Breast epithelium (tissue), 4 donors: ENCODE data around the gene RTTN. TPM values are rescaled to one million over a fixed set of nuclear protein-coding genes. Genes with fewer than 3 reads are reported as not detected.

Source experiments
- DNase-seq, 2 donors: peaks; one replicate each; pipeline ENCODE4 v3.0.0-alpha.2; 2019; ENCODE audit warnings: low spot score in 2 of 2
- H3K27ac ChIP-seq, 2 donors: fragments of 200-600 bp; sonication (generic) in 1 of 2; one replicate each; pipeline ENCODE4 v1.5.1; 2016 to 2019; ENCODE audit warnings: mild to moderate bottlenecking in 1 of 2
- H3K27me3 ChIP-seq, 2 donors: fragments of 200-600 bp; sonication (generic) in 1 of 2; one replicate each; pipeline versions ENCODE4 v1.5.1 to v1.6.0; 2017 to 2019; ENCODE audit warnings: control low read depth in 1 of 2, mild to moderate bottlenecking in 1 of 2
- H3K36me3 ChIP-seq: fragments of 200-600 bp; one replicate; pipeline ENCODE4 v1.5.1; 2019
- H3K4me1 ChIP-seq, 2 donors: fragments of 200-600 bp; sonication (generic); one replicate each; pipeline ENCODE4 v1.5.1; 2016 to 2019; ENCODE audit warnings: control low read depth in 1 of 2
- H3K4me3 ChIP-seq, 3 donors: fragments of 200-600 bp; sonication (generic); 1 replicate in 2 of 3; 2 replicates in 1 of 3; pipeline ENCODE4 v1.5.1; 2016 to 2019; ENCODE audit warnings: mild to moderate bottlenecking in 3 of 3, moderate library complexity in 2 of 3
- H3K9me3 ChIP-seq, 2 donors: fragments of 200-600 bp; sonication (generic) in 1 of 2; one replicate each; pipeline ENCODE4 v1.5.1; 2016 to 2019; ENCODE audit warnings: control low read depth in 1 of 2
- CTCF ChIP-seq, 3 donors: fragments of 450-650 bp; IDR thresholded peaks; one replicate each; pipeline ENCODE4 v1.5.1; 2016 to 2017; ENCODE audit warnings: antibody characterized with exemption in 3 of 3, mild to moderate bottlenecking in 3 of 3, moderate library complexity in 3 of 3
- POLR2A ChIP-seq: fragments of 450-650 bp; IDR thresholded peaks from one replicate; pipeline ENCODE4 v1.6.1; 2016; ENCODE audit warnings: antibody characterized with exemption, mild to moderate bottlenecking, moderate library complexity
- POLR2AphosphoS5 ChIP-seq, 3 donors: sonication (generic); formaldehyde crosslinking; IDR thresholded peaks; one replicate each; pipeline ENCODE4 v1.6.1; 2017; ENCODE audit warnings: antibody characterized with exemption in 3 of 3
- intact Hi-C: fragments of 100-400 bp; cut with DNase I; formaldehyde crosslinking; loops from one replicate; pipeline ENCODE4 v1.15.1; 2023; ENCODE audit warnings: low total_unique reads
- total RNA-seq, 3 donors: library from RNA; depleted of rRNA; stranded (reverse); fragments of >200 nt; gene quantifications; one replicate each; pipeline ENCODE4 v1.1.0, GENCODE V29; 2016

RTTN gene
- total RNA-seq, 3 donors from 2014 or later = 14.7 to 35.0 (median 29.8) TPM

- no peaks in the 10 kb centered on the region for H3K9me3 ChIP-seq
- TF ChIP-seq POLR2AphosphoS5 (IDR thresholded peaks at IDR 0.05) (no peak), CTCF (IDR thresholded peaks at IDR 0.05) (no peak), POLR2A (no peak)
Measured at GRCh38 chr18:70069382-70069781, 136.1 kb downstream of the RTTN start.

GRCh38 chr18:70068981-70069380, 136.5 kb downstream of the RTTN start:
- Histone ChIP-seq H3K36me3 (no peaks in the 10 kb centered on the region), H3K4me1 (no peaks in the 10 kb centered on the region), H3K27me3 (no peaks in the 10 kb centered on the region), H3K27ac (no peak overlapping the region), H3K4me3 (no peak overlapping the region), H3K9me3 (no peaks in the 10 kb centered on the region)
- intact Hi-C loops = no loop called here
- TF ChIP-seq POLR2A (no peak), POLR2AphosphoS5 (IDR thresholded peaks at IDR 0.05) (no peak), CTCF (IDR thresholded peaks at IDR 0.05) (no peak)
- DNase-seq = no peak

More at GRCh38 chr18:70069382-70069781, 136.1 kb downstream of the RTTN start:
- H3K27me3 ChIP-seq = no peaks in the 10 kb centered on the region
- no peak overlapping the region for H3K27ac ChIP-seq
- no peak overlapping the region for H3K4me3 ChIP-seq
- H3K36me3 ChIP-seq = peaks cover 1% of the 10 kb centered on the region
- intact Hi-C loops = no loop called here
- no peak for DNase-seq
- H3K4me1 ChIP-seq = no peaks in the 10 kb centered on the region

- H3K9me3 ChIP-seq = no peaks in the 10 kb centered on the region
- no peak overlapping the region for H3K27ac ChIP-seq
- no peak overlapping the region for H3K4me3 ChIP-seq
- no peak for DNase-seq
- intact Hi-C loops = no loop called here
- no peaks in the 10 kb centered on the region for H3K4me1 ChIP-seq
- H3K36me3 ChIP-seq = no peaks in the 10 kb centered on the region
- no peaks in the 10 kb centered on the region for H3K27me3 ChIP-seq
- no peak for TF ChIP-seq CTCF (IDR thresholded peaks at IDR 0.05)
- TF ChIP-seq POLR2AphosphoS5 (IDR thresholded peaks at IDR 0.05) = no peak
- no peak for TF ChIP-seq POLR2A
Measured at GRCh38 chr18:70059684-70060083, 145.8 kb downstream of the RTTN start.

- no peak for DNase-seq
- H3K9me3 ChIP-seq = no peaks in the 10 kb centered on the region
- intact Hi-C loops = no loop called here
- no peak for TF ChIP-seq CTCF (IDR thresholded peaks at IDR 0.05)
- TF ChIP-seq POLR2AphosphoS5 (IDR thresholded peaks at IDR 0.05) = no peak
- no peak for TF ChIP-seq POLR2A
- no peaks in the 10 kb centered on the region for H3K36me3 ChIP-seq
- no peaks in the 10 kb centered on the region for H3K4me1 ChIP-seq
- no peak overlapping the region for H3K27ac ChIP-seq
- no peaks in the 10 kb centered on the region for H3K27me3 ChIP-seq
- H3K4me3 ChIP-seq = no peak overlapping the region
Measured at GRCh38 chr18:70058916-70059315, 146.6 kb downstream of the RTTN start.

GRCh38 chr18:70047931-70048603, 157.4 kb downstream of the RTTN start:
- TF ChIP-seq CTCF (IDR thresholded peaks at IDR 0.05) (no peak), POLR2A (no peak), POLR2AphosphoS5 (IDR thresholded peaks at IDR 0.05) (no peak)
- H3K27ac ChIP-seq = no peak overlapping the region
- no peak overlapping the region for H3K4me3 ChIP-seq
- intact Hi-C loops = no loop called here
- no peaks in the 10 kb centered on the region for H3K4me1 ChIP-seq
- no peak for DNase-seq
- H3K9me3 ChIP-seq = no peaks in the 10 kb centered on the region
- no peaks in the 10 kb centered on the region for H3K36me3 ChIP-seq
- H3K27me3 ChIP-seq = no peaks in the 10 kb centered on the region
